Activated CD4-positive, alpha-beta T cell treated with anti-CD3 and anti-CD28 coated beads for 1 hour (primary cell): Measurements from ENCODE around the gene VDR.
"Not testable (repeated sequence)": the region's sequence is repeated elsewhere in the genome, so short reads cannot be mapped to it uniquely, and the experiment has no call there.

Experiments
- DNase-seq: peaks from one replicate; pipeline ENCODE4 v3.0.0-alpha.2; 2020

VDR gene

GRCh38 chr12:47823422-47824086, 81.2 kb downstream of the VDR start:
- no peak for DNase-seq

- DNase-seq: no peak
Observed at GRCh38 chr12:47822863-47823262, 81.9 kb downstream of the VDR start.

DNA sequence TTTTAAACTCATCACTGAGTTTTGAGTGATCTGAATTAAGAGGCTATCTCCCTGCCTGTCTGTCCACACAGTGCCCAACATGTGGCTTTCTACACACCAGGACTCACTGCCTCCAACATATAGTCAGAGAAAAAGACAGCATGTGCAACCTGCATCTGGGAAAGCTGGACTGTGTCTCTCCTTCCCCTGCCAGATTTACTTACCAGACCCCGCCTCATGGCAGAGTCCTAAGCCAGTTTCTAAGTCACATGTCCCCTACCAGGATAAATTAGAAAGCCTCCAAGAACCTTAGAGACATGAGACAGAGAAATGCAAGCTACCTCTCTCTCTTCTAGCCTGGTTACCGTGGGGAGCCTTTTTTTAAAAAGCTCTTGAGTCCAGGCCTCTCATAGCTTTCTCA, 82.4 kb downstream of the VDR start:
- DNase-seq: no peak

DNA sequence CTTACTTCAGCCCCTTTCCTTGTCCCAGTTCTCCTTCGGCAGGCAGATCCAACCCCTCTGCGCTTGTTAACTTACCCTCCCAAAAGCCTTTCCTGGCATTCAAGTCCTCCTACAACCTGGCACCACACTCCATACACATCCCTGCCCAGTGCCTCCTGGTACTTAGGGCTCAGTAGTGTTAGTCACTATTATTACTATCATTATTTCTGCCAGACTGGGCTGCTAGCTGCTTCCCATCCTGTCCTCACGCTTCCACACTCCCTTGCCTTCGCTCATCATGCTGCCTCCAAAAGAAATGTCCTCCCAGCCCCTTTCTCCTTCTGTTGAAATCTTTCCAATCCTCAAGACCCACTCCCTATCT, 83.5 kb downstream of the VDR start:
- no peak for DNase-seq

GRCh38 chr12:47820631-47821345, 84.0 kb downstream of the VDR start:
- no peak for DNase-seq

GRCh38 chr12:47819896-47820630, 84.7 kb downstream of the VDR start, which contains the start of gene HDAC7:
Gene HDAC7, minus strand, starts transcription at chr12:47819903. Its CDS starts 118 bp downstream, at chr12:47819785.
- DNase-seq: peak; percentile 60

DNA sequence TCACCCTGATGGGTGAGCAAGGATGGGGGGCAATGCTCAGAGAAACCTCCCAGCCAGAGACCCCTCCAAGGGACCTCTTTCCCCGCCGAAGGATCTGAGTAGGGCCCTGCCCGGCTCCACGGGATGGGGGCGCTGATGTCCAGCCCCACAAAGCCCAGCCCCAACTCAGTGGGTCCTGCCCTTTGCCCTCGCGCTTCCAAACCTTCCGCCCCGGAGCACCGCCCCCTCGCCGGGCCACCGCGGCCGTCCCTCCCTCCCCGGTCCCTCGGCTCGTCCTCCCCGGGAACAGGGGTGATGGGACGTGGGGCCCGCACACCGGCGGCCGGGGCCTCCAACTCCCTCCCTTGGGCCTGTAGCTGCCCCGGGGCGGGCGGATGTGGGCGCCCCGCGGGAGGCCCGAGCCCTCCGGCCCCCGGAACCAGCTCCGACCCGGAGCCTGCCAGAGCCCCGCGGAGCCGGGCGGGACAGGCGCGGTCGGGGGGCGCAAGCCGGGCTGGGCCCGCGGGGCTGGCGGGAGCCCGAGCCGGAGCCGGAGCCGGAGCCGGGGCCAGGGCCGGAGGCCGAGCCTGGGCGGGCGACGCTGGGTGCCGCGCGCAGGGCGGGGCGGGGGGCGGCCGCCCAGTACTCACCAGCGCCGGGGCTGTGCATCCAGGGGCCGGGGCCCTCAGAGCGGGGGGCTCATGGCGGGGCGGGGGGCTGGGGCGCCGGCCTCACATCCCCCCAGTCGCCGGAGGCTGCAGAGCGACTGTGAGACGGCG, 85.5 kb downstream of the VDR start:
- no peak for DNase-seq

DNA sequence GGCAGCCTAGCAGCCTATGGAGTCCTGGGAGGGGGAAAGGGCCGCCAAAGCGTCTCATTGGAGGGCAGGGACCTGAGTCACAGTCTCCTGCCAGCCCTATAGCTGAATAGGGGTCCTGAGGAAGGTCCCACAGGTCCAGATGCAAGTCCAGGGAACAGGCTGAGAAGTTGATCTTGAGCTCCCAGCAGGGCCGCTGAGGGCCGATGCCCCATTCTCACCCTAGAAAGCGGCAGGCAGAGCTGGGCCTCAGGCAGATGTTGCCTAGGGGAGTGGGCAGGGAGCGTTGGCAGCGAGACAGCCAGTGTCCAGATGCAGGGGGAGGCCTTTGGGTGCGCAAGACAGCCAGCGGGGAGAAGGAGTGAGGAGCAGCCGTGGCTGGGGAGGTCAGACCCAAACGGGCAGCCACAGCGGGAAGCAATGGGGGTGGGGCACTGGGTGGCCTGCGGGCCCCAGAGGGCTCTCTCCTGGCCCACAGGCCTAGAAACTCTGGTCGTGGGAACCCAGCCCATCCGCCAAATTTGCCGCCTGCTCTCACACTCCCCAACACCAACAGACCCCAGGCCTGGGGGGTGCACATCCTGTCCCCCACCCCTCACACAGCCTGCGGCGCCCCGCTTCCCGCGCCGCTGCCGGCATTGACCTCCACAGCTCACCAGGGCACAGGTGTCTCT, 86.2 kb downstream of the VDR start:
- no peak for DNase-seq

- no peak for DNase-seq
Observed at GRCh38 chr12:47818007-47818376, 86.8 kb downstream of the VDR start.

DNA sequence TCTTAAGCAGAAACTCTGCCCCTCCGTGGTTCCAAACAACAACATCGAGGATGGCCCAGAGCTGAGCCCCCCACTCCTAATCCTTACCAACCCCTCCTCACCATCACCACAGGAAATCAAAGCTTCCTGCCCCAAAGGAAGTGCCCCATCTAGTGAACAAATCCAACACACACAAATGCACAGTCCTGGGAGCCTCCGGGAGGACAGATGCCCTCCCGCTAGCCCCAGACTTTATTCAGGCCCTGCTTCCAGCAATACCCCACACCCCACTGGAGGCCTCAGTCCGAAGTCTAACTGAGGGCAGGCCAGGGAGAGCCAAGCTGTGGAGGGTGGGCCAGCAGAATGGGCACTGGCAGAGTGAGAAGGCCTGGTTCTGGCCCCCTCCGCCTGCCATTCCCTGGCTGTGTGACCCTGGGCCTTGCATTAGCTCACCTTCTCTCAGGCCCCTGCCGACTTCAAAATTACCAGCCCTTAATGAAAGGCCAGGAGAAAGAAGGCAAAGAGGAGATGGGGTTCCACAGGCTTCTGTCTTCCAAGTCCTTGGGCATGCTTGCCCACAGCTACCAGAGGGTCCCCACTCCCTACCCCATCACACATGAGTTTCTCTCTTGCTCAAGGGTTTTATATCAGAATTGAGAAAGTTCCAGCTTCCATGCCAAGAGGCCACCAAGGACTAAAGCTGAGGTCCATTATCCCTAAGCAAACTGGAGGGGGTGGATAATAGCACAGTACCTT, 87.4 kb downstream of the VDR start:
- no peak for DNase-seq

DNA sequence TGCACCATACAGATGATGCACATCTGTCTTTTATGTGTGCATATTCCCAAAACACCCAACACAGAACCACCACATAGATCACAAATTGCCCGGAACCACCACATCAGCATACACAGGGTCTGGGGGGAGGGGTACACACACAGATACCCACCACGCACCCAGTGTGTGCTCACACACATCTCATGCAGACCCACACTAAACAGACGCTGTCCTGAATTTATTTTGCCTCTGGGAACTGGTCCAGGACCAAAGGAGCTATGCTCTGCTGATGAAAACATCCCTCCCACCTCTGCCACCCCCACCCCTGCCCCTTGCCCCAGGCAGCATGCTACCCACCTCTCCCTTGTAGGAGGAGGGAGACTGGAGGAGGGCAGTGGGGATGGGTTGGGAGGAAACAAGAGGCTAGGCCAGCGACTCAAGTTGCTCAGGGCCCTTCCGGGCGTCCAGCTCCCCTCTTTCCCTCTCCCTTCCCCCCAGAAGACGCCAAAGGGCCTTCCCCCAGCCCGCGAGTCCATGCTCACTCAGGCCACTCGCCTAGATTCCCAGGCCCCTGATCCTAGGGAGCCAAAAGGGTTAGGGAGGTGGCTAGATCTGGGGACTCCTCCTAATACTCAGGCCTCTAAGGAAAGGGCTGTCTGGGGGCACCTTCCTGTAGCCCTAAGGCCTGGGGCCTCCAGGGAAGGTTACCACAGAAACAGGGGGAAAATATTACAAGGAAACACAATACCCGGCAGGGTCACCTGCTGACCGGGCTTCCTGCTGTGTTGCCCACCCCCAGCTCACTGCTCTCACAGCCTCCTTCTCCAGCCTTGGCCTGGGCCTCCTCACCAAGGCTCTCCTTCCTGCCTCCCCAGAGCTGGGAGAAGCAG, 88.2 kb downstream of the VDR start:
- no peak for DNase-seq

- not testable (repeated sequence) for DNase-seq
Observed at GRCh38 chr12:47815447-47815846, 89.3 kb downstream of the VDR start.

GRCh38 chr12:47814539-47815170, 90.1 kb downstream of the VDR start:
- no peak for DNase-seq

DNA sequence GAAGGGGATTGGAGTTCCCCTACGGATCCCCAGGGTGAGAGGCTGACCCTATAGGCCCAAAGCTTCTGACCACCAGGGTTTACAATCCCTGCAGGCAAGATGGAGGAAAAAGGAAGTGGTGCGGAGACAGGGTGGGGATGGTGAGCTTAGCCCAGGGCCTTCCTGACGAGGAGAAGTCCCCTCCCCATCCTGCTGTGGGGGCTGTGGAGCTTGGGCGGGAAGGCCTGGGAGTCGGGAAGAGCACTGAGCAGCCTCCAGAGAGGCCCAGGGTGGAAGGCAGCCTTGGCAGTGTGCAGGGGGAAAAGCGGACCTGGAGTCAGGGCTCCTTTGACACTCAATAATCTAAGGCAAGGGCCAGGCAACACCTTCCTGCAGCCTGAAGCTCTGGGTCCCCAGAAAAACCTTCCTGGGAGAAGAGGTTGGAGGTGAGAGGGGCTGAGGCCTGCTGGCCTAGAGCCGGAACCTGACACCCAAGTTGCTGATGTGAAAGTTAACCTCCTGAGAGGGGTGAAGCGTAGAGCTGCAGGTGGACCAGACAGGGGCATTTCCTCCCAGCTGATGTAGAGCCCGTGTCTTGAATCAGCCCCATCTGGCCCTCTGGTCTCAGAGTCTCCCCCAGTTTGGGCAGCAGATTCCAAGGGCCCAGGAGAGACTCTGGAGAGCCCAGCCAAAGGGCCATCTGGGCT, 91.1 kb downstream of the VDR start:
- DNase-seq: no peak

- peak; percentile 89 for DNase-seq
Observed at GRCh38 chr12:47812797-47813510, 91.8 kb downstream of the VDR start.

DNA sequence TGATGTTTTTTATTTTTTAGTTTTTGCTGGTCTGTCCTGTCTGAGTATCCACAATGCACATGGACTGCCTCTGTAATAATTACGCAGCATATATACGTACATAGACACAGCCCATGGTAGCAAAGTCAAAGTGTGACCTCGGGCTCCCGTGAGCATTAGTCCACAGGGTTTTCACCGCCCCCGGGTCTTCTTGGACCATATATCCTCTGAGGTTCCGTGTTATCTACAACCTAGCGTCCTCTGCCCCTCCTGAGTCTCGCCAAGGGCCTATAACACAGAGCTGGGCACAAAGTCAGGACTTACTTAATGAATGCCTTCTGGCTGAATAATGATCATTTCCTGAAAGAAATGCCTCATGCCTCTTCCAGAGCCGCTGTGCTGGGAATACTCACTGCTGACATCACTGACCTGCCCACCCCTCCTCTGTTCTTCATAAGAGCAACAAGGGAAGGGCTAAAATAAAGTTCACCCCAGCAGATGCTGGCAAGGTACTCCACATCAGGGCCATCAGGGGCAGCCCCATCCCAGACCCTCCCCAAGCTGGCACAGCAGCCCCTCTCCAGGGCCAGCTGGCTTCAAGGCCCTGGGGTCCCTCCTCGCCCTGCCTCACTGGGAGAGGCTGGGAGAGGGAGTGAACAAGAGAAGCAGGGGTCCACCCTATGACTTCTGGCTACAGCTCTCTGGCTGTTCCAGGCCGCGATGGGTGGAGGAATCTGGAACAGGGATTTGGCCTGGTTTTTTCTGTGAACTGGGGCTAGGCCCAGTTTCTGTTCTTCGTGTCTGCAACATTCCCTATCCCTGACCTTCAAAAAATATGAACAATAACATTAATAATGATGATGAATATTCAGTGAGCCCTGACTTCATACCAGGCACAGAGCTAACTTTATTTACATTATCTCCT, 93.0 kb downstream of the VDR start:
- no peak for DNase-seq

GRCh38 chr12:47811072-47811396, 93.8 kb downstream of the VDR start:
- no peak for DNase-seq

GRCh38 chr12:47809518-47809917, 95.3 kb downstream of the VDR start:
- DNase-seq: not testable (repeated sequence)
